ENCODE results near the gene UQCRQ. TPM values are rescaled to one million over a fixed set of nuclear protein-coding genes. Genes with fewer than 3 reads are reported as not detected.

Gene UQCRQ
- total RNA-seq, 1 experiment from 2014 or later, result 306 TPM

DNA sequence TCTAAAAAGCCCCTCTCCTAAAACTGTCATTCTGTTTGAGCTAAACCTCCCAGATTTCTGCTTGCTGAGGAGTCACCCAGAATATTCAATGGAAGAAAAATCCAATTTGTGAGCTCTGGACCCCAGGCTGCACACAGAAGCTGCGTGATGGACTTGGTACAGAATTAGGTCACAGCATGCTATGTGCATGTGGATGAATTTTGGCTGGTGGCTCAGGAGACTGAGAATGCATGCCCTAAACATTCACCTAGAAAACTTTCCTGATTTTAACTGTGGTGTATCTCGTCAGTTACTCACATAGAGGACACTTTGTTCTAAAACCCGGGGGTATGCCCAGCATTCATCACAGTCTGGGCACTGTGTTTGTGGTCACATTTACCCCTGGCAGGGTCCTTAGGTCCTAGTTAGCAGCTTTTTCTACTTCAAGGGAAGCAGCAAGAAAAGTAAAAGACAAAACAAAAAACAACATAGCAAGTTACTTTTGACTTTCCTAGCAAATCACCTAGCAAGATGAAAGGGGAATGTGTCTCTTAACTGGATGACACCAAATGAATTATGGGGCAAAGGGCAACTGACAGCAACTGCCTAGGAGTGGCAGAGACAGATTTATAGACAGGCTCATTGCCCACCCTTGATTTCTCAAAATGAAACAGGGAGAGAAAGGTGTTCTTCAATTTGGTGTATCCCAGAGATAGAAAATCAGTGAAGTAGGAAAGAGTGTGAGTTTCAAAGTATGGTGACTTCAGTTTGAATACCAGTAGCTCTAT is 27.7 kb upstream of the UQCRQ start:
- H4K91ac ChIP-seq (ENCODE audit: insufficient read length, low read depth, low read length), result no peak overlapping the region
- H2BK120ac ChIP-seq (ENCODE audit: low read depth, low read length, poor library complexity, severe bottlenecking), result no peak overlapping the region
- H2BK12ac ChIP-seq (ENCODE audit: insufficient read length, low read depth, low read length), result no peak overlapping the region
- no peak overlapping the region for H3K23ac ChIP-seq (ENCODE audit: insufficient read length, low read depth, low read length)
- H3K4me3 Mint-ChIP-seq, result no peak overlapping the region
- no peak overlapping the region for H4K5ac ChIP-seq (ENCODE audit: insufficient read length, low read depth, low read length)
- no peak overlapping the region for H2BK20ac ChIP-seq (ENCODE audit: low read depth, low read length, poor library complexity, severe bottlenecking)
- H2BK15ac ChIP-seq (ENCODE audit: low read depth, low read length), result no peak overlapping the region
- no peak overlapping the region for H4K8ac ChIP-seq (replicated peaks; ENCODE audit: insufficient read length, low read depth, low read length)
- DNase-seq, result no peak
- no peak overlapping the region for H3T11ph ChIP-seq (ENCODE audit: low read length)
- no peak overlapping the region for H2BK5ac ChIP-seq (ENCODE audit: insufficient read length, low read length)
- peak overlapping the region in 1 of 3 experiments; percentile 41; a peak in 1 of 7 replicates for H3K27ac Mint-ChIP-seq
- no peaks in the 10 kb centered on the region for H3K9me3 Mint-ChIP-seq
- TF ChIP-seq, protein P1, sequence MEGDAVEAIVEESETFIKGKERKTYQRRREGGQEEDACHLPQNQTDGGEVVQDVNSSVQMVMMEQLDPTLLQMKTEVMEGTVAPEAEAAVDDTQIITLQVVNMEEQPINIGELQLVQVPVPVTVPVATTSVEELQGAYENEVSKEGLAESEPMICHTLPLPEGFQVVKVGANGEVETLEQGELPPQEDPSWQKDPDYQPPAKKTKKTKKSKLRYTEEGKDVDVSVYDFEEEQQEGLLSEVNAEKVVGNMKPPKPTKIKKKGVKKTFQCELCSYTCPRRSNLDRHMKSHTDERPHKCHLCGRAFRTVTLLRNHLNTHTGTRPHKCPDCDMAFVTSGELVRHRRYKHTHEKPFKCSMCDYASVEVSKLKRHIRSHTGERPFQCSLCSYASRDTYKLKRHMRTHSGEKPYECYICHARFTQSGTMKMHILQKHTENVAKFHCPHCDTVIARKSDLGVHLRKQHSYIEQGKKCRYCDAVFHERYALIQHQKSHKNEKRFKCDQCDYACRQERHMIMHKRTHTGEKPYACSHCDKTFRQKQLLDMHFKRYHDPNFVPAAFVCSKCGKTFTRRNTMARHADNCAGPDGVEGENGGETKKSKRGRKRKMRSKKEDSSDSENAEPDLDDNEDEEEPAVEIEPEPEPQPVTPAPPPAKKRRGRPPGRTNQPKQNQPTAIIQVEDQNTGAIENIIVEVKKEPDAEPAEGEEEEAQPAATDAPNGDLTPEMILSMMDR (conservative IDR thresholded peaks at IDR 0.05), result no peak
- peaks cover 3% of the 10 kb centered on the region for H3K27me3 Mint-ChIP-seq (ENCODE audit: low read depth)
- H4K20me1 ChIP-seq (ENCODE audit: control insufficient read depth, insufficient read depth, insufficient read length), result no peaks in the 10 kb centered on the region
- H3K36me3 Mint-ChIP-seq (ENCODE audit: insufficient read depth in 1 of 3, low read depth in 3 of 3), result no peaks in the 10 kb centered on the region
- H3K4me1 ChIP-seq (ENCODE audit: insufficient read depth, low read length), result no peaks in the 10 kb centered on the region
- no peak overlapping the region for H3K4me2 ChIP-seq (ENCODE audit: insufficient read depth, insufficient read length, low read length)
- no peak overlapping the region for H3K9ac ChIP-seq (ENCODE audit: extremely low read depth, insufficient read length, low read length)
- H3K27me3 ChIP-seq (ENCODE audit: insufficient read depth, low read length), result no peaks in the 10 kb centered on the region
- no peak overlapping the region for H2AK5ac ChIP-seq (ENCODE audit: insufficient read length, low read length)
- no peaks in the 10 kb centered on the region for H3K79me2 ChIP-seq (ENCODE audit: insufficient read depth, low read length)
- H2AFZ ChIP-seq (ENCODE audit: low read length), result no peak overlapping the region
- no peak overlapping the region for H3K56ac ChIP-seq (ENCODE audit: insufficient read length, low read depth, low read length)
- no peak overlapping the region for H3K14ac ChIP-seq (ENCODE audit: insufficient read depth, low read length)
- WGBS (ENCODE audit: extremely low coverage, insufficient read length, low lambda C conversion rate), result no CpG with 5 or more reads among the region's 3 CpGs
- H3K4ac ChIP-seq (ENCODE audit: low read depth, low read length), result no peak overlapping the region
- H3K79me1 ChIP-seq (ENCODE audit: insufficient read depth, low read depth, low read length, poor library complexity, severe bottlenecking), result no peaks in the 10 kb centered on the region
- H3K18ac ChIP-seq (ENCODE audit: insufficient read length, low read depth, low read length), result no peak overlapping the region
- no peaks in the 10 kb centered on the region for H3K23me2 ChIP-seq (ENCODE audit: insufficient read length, low read depth, low read length, poor library complexity, severe bottlenecking)
- no peak overlapping the region for H3K27ac ChIP-seq (ENCODE audit: insufficient read length, low read depth, low read length)
- H3K4me1 Mint-ChIP-seq, result no peaks in the 10 kb centered on the region; a peak in 1 of 4 replicates
- H3K9me3 ChIP-seq (ENCODE audit: control insufficient read depth, low read depth, low read length), result no peaks in the 10 kb centered on the region

Data from H9 (cell line).